ENCODE results near the gene NCOA6.

Gene NCOA6

DNA sequence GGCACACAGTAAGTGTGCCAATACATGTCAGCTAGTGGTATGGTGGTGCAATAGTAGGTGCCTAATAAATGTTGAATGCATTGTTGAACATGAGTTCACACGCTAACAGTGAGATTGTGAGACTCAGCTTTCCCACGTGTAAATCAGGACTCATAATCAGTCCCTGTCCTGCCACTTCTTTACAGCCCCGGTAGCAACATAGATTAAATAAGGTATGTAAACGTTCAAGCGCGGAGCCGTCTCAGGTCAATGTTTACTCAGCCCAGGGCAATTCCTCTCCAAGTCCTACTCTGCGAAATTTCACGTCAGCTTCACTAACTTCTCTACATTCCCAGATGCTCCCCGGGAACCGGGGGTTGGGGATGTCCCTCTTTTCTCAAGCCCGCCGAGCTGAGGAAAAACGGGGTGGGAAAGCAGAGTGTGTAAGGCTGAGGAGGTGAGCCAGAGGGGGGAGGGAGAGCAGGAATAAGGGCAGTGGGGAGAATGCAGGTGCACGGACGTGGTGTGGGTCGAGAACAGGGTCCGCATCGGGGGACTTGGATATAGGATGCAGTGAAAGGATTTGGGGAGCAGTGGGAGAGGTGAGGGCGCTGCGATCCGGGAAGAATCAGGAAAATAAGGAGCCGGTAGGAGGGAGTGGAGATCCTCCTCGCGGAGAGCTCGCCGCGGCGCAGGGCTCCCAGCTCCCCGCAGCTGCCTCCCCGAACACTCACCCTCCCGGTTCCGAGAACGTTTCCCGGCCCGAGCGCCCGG is 121.9 kb downstream of the NCOA6 start:
- no peak for DNase-seq

- no peak for DNase-seq
Observed at GRCh38 chr20:34703061-34703423, 122.4 kb downstream of the NCOA6 start.

GRCh38 chr20:34701405-34702085 is 123.9 kb downstream of the NCOA6 start:
- DNase-seq: no peak

DNA sequence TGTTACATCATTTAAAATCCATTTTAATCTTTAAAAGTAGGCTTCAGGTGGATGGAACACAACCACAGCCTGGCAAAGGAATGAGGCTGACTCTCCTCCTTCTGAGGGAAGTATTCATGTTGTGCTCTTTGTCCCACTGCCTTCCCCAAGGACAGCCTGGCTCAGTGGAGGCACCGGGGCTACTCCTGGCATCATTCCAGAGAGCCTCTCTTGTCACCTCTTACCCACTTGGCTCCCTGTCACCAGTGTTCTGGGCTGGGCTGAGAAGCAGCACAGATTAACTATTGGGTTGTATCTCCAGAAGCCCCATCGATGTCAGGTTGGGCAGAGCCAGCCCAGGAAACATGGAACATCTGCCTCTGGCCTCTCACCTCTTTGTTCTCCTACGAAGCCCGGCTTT is 132.0 kb downstream of the NCOA6 start:
- DNase-seq: no peak

DNA sequence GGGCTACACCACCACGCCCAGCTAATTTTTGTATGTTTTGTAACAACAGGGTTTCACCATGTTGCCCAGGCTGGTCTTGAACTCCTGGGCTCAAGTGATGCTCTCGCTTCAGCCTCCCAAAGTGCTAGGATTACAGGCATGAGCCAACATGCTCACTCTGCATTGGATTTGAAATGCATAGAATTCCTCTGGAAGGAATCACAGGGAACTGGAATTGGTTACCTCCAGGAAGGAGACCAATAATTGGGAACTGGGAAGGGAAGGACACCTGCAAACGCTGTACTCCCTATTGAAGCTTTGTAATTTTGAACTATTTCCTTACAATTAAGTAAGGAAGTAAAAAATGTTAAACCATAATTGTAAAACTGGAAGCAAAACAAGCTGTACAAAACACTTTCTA is 133.6 kb downstream of the NCOA6 start:
- DNase-seq: no peak

DNA sequence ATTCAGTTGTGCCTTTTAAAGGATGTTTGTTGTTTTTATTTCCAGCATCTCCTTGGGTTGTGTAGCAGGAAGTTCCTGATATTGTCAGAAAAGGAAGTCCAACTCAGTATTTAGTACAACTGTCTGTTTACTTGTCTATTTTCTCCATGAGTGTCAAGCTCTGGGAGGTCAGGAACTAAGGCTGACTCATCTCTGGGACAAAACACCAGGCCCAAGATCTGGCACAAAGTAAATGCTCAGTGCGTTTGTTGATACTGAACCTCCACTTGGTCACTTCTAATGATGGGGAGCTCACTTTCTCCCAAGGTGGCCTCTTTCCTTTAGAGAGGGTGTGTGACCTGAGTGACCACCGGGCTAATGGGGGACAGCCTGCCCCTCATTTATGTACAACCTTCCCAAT is 136.0 kb downstream of the NCOA6 start:
- no peak for DNase-seq

- no peak for DNase-seq
Observed at GRCh38 chr20:34683667-34684066, 141.8 kb downstream of the NCOA6 start.

DNA sequence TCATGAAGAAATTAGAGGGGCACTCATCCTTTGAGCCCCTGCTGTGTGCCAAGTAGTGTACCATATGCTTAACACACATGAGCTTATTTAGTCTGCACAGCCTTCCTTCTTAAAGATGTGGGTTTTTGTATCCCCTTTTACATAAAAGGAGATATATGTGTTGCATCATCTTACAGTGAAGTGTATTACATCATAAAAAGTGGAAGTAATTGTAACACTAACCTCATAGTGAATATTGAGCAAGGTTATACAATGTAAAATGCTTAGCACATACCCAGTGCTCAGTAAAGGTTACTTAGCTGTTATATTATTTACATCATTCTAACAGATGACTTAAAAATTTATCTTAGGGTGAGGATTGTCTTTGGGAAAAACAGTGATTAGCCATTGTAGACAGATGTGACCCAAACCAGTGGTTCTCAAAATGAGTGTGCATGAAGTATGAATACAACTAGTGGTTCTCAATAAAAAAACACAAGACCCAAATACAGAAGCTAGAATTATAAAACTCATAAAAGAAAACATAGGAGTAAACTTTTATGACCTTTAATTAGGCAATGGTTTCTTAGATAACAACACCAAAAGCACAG is 144.8 kb downstream of the NCOA6 start:
- DNase-seq: peak; percentile 39

- DNase-seq: peak; percentile 98
Observed at GRCh38 chr20:34676642-34677373, 148.6 kb downstream of the NCOA6 start, which contains the start of gene PIGU. Gene PIGU, minus strand, starts transcription at chr20:34677092. Its CDS starts 7 bp downstream, at chr20:34677085.

GRCh38 chr20:34675993-34676641 is 149.3 kb downstream of the NCOA6 start:
- peak; percentile 9 for DNase-seq

DNA sequence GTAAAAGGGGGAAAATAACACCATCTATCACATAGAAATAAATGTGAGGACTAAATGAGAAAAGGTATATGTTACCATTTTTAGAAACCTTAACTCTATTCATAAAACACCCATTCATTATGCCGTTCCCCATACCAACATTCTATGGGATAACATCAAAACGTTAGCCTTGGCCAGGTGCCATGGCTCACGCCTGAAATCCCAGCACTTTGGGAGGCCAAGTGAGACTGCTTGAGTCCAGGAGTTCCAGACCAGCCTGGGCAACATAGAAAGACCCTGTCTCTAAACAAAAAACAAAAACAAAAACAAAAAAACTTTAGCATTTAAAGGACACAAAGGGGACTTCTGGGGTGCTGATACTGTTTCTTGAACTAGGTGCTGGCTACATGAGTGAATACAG is 149.9 kb downstream of the NCOA6 start:
- no peak for DNase-seq

- DNase-seq: no peak
Observed at GRCh38 chr20:34673412-34673811, 152.0 kb downstream of the NCOA6 start.

GRCh38 chr20:34669094-34669493 is 156.4 kb downstream of the NCOA6 start:
- no peak for DNase-seq

Data from activated CD4-positive, alpha-beta T cell treated with anti-CD3 and anti-CD28 coated beads, Interleukin-2, Interleukin-6, amounts not matched to agents 100 ng/mL and 50 ng/mL, durations not matched to agents 16 hours and 8 hours (primary cell).